Measurements from ENCODE around the gene PPP2R3A. TPM values are rescaled to one million over a fixed set of nuclear protein-coding genes. Genes with fewer than 3 reads are reported as not detected.

PPP2R3A gene
- total and polyA plus RNA-seq, 2 experiments from 2014 or later = 6.4 to 15.2 TPM

- no peak for TF ChIP-seq ZNF331 (CRISPR knock-in tag; IDR thresholded peaks at IDR 0.05; ENCODE audit: low read depth)
- no peak for TF ChIP-seq CTCF (conservative IDR thresholded peaks at IDR 0.05; ENCODE audit: low read depth in 2 of 2)
Measured at GRCh38 chr3:135922903-135923250, 42.7 kb upstream of the PPP2R3A start (continued).

DNA sequence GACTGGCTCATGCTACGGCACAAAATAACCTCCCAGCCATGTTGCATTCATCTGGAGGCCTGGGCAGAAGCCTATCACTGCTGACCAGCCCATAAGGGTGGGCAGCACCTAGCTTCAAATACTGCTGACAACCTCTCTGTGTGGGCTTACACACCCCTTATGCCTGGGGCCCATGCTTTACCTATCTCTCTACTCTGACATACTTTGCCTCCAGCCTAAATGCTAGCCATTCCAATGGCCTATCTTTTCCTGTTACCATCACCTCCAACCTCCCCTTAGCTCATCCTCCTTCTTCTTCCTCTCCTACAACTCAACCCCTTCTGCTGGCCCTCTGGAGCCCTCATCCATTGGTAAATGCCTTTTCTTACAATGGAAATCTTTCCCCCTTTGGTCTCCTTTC is 41.0 kb upstream of the PPP2R3A start:
- H3K4me2 ChIP-seq = no peak overlapping the region
- Mint-ChIP-seq H3K9me3 (no peaks in the 10 kb centered on the region; the same call in 2 of the 3 replicates), H3K27me3 (ENCODE audit: insufficient read depth, low read depth, poor library complexity) (peaks cover 3% of the 10 kb centered on the region), H3K36me3 (ENCODE audit: low read depth) (no peaks in the 10 kb centered on the region), H3K27ac (no peak overlapping the region), H3K4me1 (peaks cover 11% of the 10 kb centered on the region), H3K4me3 (no peak overlapping the region)
- no peak overlapping the region for H3K4me3 ChIP-seq
- ATAC-seq (no peak), DNase-seq (ENCODE audit: low spot score) (no peak)
- no peak overlapping the region for H3K27ac ChIP-seq (ENCODE audit: low read depth)
- H4K20me1 ChIP-seq (replicated peaks; ENCODE audit: insufficient read depth) = no peaks in the 10 kb centered on the region
- no peaks in the 10 kb centered on the region for H3K27me3 ChIP-seq (ENCODE audit: insufficient read depth)
- H3K9me2 ChIP-seq (ENCODE audit: insufficient read depth) = peaks cover 26% of the 10 kb centered on the region; the same call in 1 of the 2 replicates
- no peaks in the 10 kb centered on the region for H3K36me3 ChIP-seq (ENCODE audit: insufficient read depth)
- H3F3A ChIP-seq (replicated peaks; ENCODE audit: low read depth) = no peaks in the 10 kb centered on the region
- peak overlapping the region; percentile 76; the same call in 1 of the 2 replicates for H2AFZ ChIP-seq
- H3K79me2 ChIP-seq (replicated peaks; ENCODE audit: insufficient read depth) = no peaks in the 10 kb centered on the region
- peaks cover 7% of the 10 kb centered on the region for H3K4me1 ChIP-seq (ENCODE audit: insufficient read depth)
- TF ChIP-seq EZH2phosphoT487 (IDR thresholded peaks at IDR 0.05; ENCODE audit: unreplicated experiment) = no peak
- no peak for TF ChIP-seq NANOG (IDR thresholded peaks at IDR 0.05; ENCODE audit: borderline replicate concordance)
- TF ChIP-seq, protein P1, sequence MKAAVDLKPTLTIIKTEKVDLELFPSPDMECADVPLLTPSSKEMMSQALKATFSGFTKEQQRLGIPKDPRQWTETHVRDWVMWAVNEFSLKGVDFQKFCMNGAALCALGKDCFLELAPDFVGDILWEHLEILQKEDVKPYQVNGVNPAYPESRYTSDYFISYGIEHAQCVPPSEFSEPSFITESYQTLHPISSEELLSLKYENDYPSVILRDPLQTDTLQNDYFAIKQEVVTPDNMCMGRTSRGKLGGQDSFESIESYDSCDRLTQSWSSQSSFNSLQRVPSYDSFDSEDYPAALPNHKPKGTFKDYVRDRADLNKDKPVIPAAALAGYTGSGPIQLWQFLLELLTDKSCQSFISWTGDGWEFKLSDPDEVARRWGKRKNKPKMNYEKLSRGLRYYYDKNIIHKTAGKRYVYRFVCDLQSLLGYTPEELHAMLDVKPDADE (IDR thresholded peaks at IDR 0.05) = no peak
- TF ChIP-seq CTCF (conservative IDR thresholded peaks at IDR 0.05; ENCODE audit: low read depth in 2 of 2) = no peak
- TF ChIP-seq JUNB (IDR thresholded peaks at IDR 0.05; ENCODE audit: unreplicated experiment) = no peak
- no peak for TF ChIP-seq POLR2AphosphoS5 (IDR thresholded peaks at IDR 0.05; ENCODE audit: low read depth)
- TF ChIP-seq EZH2 (IDR thresholded peaks at IDR 0.05; ENCODE audit: low read depth, unreplicated experiment) = no peak
- TF ChIP-seq ZNF114 (CRISPR knock-in tag; IDR thresholded peaks at IDR 0.05) = no peak
- TF ChIP-seq, protein P2, sequence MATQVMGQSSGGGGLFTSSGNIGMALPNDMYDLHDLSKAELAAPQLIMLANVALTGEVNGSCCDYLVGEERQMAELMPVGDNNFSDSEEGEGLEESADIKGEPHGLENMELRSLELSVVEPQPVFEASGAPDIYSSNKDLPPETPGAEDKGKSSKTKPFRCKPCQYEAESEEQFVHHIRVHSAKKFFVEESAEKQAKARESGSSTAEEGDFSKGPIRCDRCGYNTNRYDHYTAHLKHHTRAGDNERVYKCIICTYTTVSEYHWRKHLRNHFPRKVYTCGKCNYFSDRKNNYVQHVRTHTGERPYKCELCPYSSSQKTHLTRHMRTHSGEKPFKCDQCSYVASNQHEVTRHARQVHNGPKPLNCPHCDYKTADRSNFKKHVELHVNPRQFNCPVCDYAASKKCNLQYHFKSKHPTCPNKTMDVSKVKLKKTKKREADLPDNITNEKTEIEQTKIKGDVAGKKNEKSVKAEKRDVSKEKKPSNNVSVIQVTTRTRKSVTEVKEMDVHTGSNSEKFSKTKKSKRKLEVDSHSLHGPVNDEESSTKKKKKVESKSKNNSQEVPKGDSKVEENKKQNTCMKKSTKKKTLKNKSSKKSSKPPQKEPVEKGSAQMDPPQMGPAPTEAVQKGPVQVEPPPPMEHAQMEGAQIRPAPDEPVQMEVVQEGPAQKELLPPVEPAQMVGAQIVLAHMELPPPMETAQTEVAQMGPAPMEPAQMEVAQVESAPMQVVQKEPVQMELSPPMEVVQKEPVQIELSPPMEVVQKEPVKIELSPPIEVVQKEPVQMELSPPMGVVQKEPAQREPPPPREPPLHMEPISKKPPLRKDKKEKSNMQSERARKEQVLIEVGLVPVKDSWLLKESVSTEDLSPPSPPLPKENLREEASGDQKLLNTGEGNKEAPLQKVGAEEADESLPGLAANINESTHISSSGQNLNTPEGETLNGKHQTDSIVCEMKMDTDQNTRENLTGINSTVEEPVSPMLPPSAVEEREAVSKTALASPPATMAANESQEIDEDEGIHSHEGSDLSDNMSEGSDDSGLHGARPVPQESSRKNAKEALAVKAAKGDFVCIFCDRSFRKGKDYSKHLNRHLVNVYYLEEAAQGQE (IDR thresholded peaks at IDR 0.05; ENCODE audit: unreplicated experiment) = no peak
- TF ChIP-seq CREB1 (CRISPR knock-in tag; IDR thresholded peaks at IDR 0.05; ENCODE audit: low read depth) = no peak
- no peak for TF ChIP-seq ZNF331 (CRISPR knock-in tag; IDR thresholded peaks at IDR 0.05; ENCODE audit: low read depth)
- no peak for TF ChIP-seq STAT1 (IDR thresholded peaks at IDR 0.05; ENCODE audit: unreplicated experiment)
